WI38 (cell line): ENCODE data around the gene MRPL27.

Experiments
- H3K4me3 ChIP-seq: 2 replicates; pipeline ENCODE4 v1.5.1; 2011; ENCODE audit warnings: low read depth, mild to moderate bottlenecking, control low read depth, low read length
- TF ChIP-seq, protein P1 (sequence below): IDR thresholded peaks from 2 replicates; pipeline ENCODE4 v1.5.1; 2012; ENCODE audit warnings: low read depth, mild to moderate bottlenecking, control low read depth, low read length

MRPL27 gene

DNA sequence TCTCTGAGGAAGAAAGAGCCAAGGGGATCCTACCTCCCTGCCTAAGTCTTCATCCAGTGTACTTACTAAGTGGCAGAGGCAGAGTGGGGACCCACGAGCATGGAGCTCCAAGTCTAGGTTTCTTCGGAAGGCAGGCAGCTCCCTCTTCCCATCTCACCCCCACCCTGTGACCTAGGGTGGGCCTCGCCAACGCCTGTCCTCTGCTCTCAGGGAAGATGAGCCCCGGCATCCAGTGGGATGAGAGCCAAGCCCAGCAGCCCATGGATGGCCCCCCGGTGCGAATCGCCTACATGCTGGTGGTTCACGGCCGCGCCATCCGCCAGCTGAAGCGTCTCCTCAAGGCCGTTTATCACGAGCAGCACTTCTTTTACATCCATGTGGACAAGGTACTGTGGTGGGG is 18.8 kb downstream of the MRPL27 start:
- TF ChIP-seq, protein P1, sequence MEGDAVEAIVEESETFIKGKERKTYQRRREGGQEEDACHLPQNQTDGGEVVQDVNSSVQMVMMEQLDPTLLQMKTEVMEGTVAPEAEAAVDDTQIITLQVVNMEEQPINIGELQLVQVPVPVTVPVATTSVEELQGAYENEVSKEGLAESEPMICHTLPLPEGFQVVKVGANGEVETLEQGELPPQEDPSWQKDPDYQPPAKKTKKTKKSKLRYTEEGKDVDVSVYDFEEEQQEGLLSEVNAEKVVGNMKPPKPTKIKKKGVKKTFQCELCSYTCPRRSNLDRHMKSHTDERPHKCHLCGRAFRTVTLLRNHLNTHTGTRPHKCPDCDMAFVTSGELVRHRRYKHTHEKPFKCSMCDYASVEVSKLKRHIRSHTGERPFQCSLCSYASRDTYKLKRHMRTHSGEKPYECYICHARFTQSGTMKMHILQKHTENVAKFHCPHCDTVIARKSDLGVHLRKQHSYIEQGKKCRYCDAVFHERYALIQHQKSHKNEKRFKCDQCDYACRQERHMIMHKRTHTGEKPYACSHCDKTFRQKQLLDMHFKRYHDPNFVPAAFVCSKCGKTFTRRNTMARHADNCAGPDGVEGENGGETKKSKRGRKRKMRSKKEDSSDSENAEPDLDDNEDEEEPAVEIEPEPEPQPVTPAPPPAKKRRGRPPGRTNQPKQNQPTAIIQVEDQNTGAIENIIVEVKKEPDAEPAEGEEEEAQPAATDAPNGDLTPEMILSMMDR = no peak
- H3K4me3 ChIP-seq = no peak overlapping the region

DNA sequence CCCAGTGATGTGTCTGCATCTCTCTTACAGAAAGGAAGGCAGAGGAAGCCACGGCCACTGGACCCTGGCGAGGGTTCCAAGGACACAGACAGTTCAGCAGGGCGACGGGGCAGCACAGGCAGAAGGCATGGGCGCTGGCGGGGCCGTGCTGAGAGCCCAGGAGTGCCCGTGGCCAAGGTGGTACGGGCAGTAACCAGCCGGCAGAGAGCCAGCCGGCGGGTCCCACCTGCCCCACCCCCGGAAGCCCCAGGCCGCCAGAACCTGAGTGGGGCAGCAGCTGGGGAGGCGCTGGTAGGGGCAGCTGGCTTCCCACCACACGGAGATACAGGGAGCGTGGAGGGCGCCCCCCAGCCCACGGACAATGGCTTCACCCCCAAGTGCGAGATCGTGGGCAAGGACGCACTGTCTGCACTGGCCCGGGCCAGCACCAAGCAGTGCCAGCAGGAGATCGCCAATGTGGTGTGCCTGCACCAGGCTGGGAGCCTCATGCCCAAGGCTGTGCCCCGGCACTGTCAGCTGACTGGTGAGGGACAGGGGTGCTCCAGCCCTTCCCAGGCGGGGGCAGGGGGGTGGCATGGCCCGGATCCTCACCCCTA is 19.3 kb downstream of the MRPL27 start:
- no peak overlapping the region for H3K4me3 ChIP-seq
- TF ChIP-seq, protein P1 = no peak

DNA sequence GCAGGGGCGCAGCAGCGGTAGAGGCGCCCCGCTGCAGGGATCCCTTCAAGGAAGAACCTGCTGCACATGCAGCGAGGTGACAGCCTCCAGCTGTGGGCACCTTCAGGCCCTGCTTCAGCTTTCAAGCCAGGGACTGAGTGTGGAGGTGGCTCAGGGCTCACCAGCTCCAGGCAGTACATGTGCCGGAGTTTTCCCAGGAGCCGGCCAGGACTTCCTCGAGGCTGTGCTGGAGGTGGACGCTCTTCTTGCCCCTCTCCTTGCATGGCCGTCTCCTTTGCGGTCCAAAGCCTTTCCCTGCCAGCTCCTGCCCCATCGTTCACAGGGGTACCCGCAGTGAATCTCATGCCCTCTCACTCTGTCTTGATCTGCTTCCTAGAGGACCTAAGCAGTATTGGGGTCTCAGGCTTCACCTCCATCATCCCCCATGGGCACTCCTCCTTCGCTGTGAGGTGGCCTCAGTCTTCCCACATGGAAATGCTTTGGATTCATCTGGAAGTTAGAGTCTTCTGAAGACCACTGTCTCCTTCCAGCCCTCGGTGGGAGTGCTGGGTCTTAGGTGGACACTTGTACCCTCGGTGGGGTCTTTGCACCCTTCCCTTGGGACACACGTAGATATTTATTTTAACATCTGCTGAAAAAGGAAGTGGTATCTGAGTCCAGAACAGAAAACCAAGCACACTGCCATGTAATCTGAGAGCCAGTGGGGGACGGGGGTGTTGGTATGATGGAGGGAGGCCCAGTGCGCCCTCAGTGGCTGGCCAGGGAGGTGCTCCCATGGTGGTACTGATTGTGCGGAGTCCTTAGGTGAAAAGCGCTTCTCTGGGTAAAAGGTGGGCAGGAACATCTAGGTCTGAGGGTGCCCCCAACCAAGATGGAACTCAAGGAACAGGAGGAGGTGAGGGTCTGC is 20.0 kb downstream of the MRPL27 start:
- TF ChIP-seq, protein P1 = no peak
- no peak overlapping the region for H3K4me3 ChIP-seq

DNA sequence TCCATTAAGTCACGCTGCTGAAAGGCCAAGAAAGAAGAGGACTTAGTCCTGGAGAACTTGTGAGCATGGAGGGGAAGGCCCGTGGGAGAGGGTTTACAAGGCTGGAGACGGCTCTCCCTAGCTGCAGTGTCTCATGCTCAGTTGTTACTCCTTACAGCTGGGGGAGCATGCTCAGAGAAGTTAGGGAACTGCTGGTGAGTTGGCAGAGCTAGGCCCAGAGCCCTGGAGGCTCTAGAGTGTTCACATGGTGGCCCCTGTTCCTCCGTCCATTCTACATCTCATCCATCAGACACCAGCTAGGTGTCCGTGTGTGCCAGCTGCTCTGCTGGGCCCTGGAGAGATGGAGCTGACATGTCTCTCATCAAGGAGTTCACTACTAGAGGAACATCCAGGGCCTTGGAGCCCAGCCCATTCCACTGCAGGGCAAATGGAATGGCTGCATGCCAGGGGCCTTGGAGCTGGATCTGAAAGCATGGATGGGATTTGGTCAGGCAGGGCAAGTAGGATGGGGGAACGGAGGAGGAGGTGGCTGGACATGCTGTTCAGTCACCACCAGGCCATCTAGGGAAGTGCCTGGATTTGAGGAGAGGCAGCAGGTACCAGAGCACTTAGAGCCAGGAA is 20.8 kb downstream of the MRPL27 start:
- TF ChIP-seq, protein P1 = no peak
- no peak overlapping the region for H3K4me3 ChIP-seq

DNA sequence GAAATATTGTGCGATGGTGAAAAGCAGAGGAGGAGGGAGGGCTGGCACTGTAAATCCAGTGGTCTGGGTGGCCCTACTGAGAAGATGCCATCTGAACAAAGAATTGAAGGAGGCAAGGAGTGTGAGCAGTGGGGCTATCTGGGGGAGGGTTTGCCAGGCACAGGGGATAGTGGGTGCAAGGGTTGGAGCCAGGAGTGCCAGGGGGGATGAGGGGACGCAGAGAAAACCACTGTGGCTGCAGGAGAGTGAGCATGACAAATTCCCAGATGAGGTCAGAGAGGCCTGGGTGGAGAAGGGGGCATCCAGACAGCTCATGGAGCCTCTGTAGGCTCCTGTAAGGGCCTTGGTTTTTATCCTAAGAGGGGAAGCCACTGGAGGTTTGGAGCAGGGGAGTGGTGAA is 22.3 kb downstream of the MRPL27 start:
- no peak overlapping the region for H3K4me3 ChIP-seq
- TF ChIP-seq, protein P1 = no peak

DNA sequence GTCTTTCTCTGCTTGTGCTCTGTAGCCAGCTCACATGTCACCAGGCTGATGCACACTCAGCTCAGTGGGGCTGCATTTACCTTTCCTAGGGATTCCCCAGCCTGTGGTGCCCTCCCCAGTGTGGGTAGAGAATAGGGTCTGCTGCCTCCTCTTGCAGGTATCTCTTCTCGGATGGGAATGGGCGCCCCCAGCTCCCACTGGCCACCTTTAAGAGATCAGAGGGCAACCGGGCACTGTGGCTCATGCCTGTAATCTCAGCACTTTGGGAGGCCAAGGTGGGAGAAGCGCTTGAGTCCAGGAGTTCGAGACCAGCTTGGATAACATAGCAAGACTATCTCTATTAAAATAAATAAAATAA is 23.8 kb downstream of the MRPL27 start:
- TF ChIP-seq, protein P1 = no peak
- no peak overlapping the region for H3K4me3 ChIP-seq
